Peyer's patch (tissue), 4 donors: Measurements from ENCODE around the gene DDX19B.

ENCODE experiments used
- POLR2A ChIP-seq, 2 donors: fragments of 450-650 bp; IDR thresholded peaks; one replicate each; pipeline ENCODE4 v1.5.1; 2017; ENCODE audit warnings: antibody characterized with exemption in 2 of 2, mild to moderate bottlenecking in 2 of 2, moderate library complexity in 2 of 2
- TF ChIP-seq, protein P1 (sequence below), 6 experiments: fragments of 450-650 bp in 4 of 6; fragments of 200-600 bp in 2 of 6; sonication (generic) in 1 of 6; IDR thresholded peaks; one replicate each; pipeline ENCODE4 v1.5.1; 2017 to 2019; ENCODE audit warnings: antibody characterized with exemption in 6 of 6, mild to moderate bottlenecking in 3 of 6, moderate library complexity in 1 of 6

DNA sequence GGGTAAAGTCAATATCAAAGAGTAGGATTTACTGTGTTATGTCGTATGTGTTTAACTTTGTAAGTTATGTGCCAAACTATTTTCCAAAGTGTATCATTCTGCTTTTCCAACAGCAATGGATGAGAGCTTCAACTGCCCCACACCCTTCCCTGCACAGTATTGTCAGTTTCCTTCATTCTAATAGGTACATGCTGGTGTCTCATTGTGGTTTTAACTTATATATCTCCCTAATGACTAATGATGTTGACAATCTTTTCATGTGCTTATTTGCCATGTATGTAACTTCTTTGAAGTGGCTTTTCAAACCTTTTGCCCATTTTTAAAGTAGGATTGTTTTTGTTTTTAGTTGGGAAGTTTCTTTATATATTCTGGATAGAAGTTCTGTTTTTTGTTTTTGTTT lies 3.8 kb downstream of the DDX19B start:
- TF ChIP-seq, protein P1, sequence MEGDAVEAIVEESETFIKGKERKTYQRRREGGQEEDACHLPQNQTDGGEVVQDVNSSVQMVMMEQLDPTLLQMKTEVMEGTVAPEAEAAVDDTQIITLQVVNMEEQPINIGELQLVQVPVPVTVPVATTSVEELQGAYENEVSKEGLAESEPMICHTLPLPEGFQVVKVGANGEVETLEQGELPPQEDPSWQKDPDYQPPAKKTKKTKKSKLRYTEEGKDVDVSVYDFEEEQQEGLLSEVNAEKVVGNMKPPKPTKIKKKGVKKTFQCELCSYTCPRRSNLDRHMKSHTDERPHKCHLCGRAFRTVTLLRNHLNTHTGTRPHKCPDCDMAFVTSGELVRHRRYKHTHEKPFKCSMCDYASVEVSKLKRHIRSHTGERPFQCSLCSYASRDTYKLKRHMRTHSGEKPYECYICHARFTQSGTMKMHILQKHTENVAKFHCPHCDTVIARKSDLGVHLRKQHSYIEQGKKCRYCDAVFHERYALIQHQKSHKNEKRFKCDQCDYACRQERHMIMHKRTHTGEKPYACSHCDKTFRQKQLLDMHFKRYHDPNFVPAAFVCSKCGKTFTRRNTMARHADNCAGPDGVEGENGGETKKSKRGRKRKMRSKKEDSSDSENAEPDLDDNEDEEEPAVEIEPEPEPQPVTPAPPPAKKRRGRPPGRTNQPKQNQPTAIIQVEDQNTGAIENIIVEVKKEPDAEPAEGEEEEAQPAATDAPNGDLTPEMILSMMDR (IDR thresholded peaks at IDR 0.05) = no peak
- TF ChIP-seq POLR2A (IDR thresholded peaks at IDR 0.05) = no peak
